OCI-M1 (cell line): ENCODE measurements around the gene PPP1R14C.

Source experiments
- DNase-seq: peaks from one replicate; lab custom pipeline; 2025; lab: John Stamatoyannopoulos, UW

PPP1R14C gene

GRCh38 chr6:150250826-150251225 is 108.0 kb downstream of the PPP1R14C start:
- no peak for DNase-seq

- no peak for DNase-seq
Measured at GRCh38 chr6:150251566-150252186, 108.8 kb downstream of the PPP1R14C start.

GRCh38 chr6:150252714-150253444 is 110.0 kb downstream of the PPP1R14C start:
- peak; percentile 64 for DNase-seq

- DNase-seq, result no peak
Measured at GRCh38 chr6:150253489-150253888, 110.6 kb downstream of the PPP1R14C start.

- peak; percentile 40 for DNase-seq
Measured at GRCh38 chr6:150254770-150255169, 111.9 kb downstream of the PPP1R14C start.

- no peak for DNase-seq
Measured at GRCh38 chr6:150255840-150256239, 113.0 kb downstream of the PPP1R14C start.

- no peak for DNase-seq
Measured at GRCh38 chr6:150256618-150257272, 113.9 kb downstream of the PPP1R14C start.

- no peak for DNase-seq
Measured at GRCh38 chr6:150258381-150258780, 115.5 kb downstream of the PPP1R14C start.

GRCh38 chr6:150260931-150261330 is 118.1 kb downstream of the PPP1R14C start:
- DNase-seq, result no peak

- no peak for DNase-seq
Measured at GRCh38 chr6:150261997-150262697, 119.3 kb downstream of the PPP1R14C start.

GRCh38 chr6:150263765-150264404 is 121.0 kb downstream of the PPP1R14C start:
- DNase-seq, result no peak

- DNase-seq, result no peak
Measured at GRCh38 chr6:150266309-150266708, 123.5 kb downstream of the PPP1R14C start.

GRCh38 chr6:150266963-150267685 is 124.3 kb downstream of the PPP1R14C start:
- DNase-seq, result no peak

- DNase-seq, result peak; percentile 17
Measured at GRCh38 chr6:150267686-150268561, 125.1 kb downstream of the PPP1R14C start.

- DNase-seq, result no peak
Measured at GRCh38 chr6:150269130-150269856, 126.4 kb downstream of the PPP1R14C start.

GRCh38 chr6:150269857-150270223 is 127.0 kb downstream of the PPP1R14C start:
- DNase-seq, result no peak

GRCh38 chr6:150270330-150271052 is 127.6 kb downstream of the PPP1R14C start:
- DNase-seq, result no peak

GRCh38 chr6:150271172-150271500 is 128.3 kb downstream of the PPP1R14C start:
- DNase-seq, result no peak
